GM21528 (cell line): Measurements from ENCODE around the gene NLRC5.
"Not testable (repeated sequence)": the region's sequence is repeated elsewhere in the genome, so short reads cannot be mapped to it uniquely, and the experiment has no call there.

Source experiments
- ATAC-seq: cut with Tn5 transposase; IDR thresholded peaks from one replicate; pipeline ENCODE4 v1.9.1; 2021; ENCODE audit warnings: mild to moderate bottlenecking, moderate library complexity; ENCODE audit not compliant: unreplicated experiment, low FRiP score

NLRC5 gene

GRCh38 chr16:56981729-56982271 is 7.6 kb upstream of the NLRC5 start:
- no peak for ATAC-seq

- ATAC-seq: no peak
These were observed 6.7 kb upstream of the NLRC5 start for GRCh38 chr16:56982695-56983094.

- no peak for ATAC-seq
These were observed 6.1 kb upstream of the NLRC5 start for GRCh38 chr16:56983211-56983751.

- ATAC-seq: no peak
These were observed 4.7 kb upstream of the NLRC5 start for GRCh38 chr16:56984639-56985038.

- ATAC-seq: no peak
These were observed 3.9 kb upstream of the NLRC5 start for GRCh38 chr16:56985288-56985961.

- ATAC-seq: no peak
These were observed 3.4 kb upstream of the NLRC5 start for GRCh38 chr16:56985962-56986360.

GRCh38 chr16:56986361-56986760 is 3.0 kb upstream of the NLRC5 start:
- ATAC-seq: no peak

GRCh38 chr16:56986908-56987307 is 2.4 kb upstream of the NLRC5 start:
- ATAC-seq: not testable (repeated sequence)

GRCh38 chr16:56987692-56988091 is 1.7 kb upstream of the NLRC5 start:
- no peak for ATAC-seq

GRCh38 chr16:56988161-56988947 is 1.0 kb upstream of the NLRC5 start:
- ATAC-seq: no peak

GRCh38 chr16:56989988-56990387 is 631 bp downstream of the NLRC5 start:
- ATAC-seq: no peak

GRCh38 chr16:56990407-56991286 is 1.3 kb downstream of the NLRC5 start:
- ATAC-seq: no peak

- ATAC-seq: not testable (repeated sequence)
These were observed 3.1 kb downstream of the NLRC5 start for GRCh38 chr16:56992431-56992830.

GRCh38 chr16:56993204-56993603 is 3.8 kb downstream of the NLRC5 start:
- ATAC-seq: no peak

- no peak for ATAC-seq
These were observed 5.0 kb downstream of the NLRC5 start for GRCh38 chr16:56994311-56994710.

GRCh38 chr16:56995136-56995805 is 5.9 kb downstream of the NLRC5 start:
- ATAC-seq: no peak

GRCh38 chr16:56997264-56997663 is 7.9 kb downstream of the NLRC5 start:
- no peak for ATAC-seq

GRCh38 chr16:56997931-56998330 is 8.6 kb downstream of the NLRC5 start:
- no peak for ATAC-seq

- no peak for ATAC-seq
These were observed 9.0 kb downstream of the NLRC5 start for GRCh38 chr16:56998352-56998751.

GRCh38 chr16:56998861-56999260 is 9.5 kb downstream of the NLRC5 start:
- ATAC-seq: no peak
